ENCODE measurements around the gene RGL1.

- TF ChIP-seq POLR2A (IDR thresholded peaks at IDR 0.05) (no peak), CTCF (IDR thresholded peaks at IDR 0.05) (no peak)
Observed at GRCh38 chr1:183892351-183892793, 87.5 kb downstream of the RGL1 start.

All from lower leg skin (tissue), 3 donors.